ENCODE results near the gene KATNB1.

Gene KATNB1

DNA sequence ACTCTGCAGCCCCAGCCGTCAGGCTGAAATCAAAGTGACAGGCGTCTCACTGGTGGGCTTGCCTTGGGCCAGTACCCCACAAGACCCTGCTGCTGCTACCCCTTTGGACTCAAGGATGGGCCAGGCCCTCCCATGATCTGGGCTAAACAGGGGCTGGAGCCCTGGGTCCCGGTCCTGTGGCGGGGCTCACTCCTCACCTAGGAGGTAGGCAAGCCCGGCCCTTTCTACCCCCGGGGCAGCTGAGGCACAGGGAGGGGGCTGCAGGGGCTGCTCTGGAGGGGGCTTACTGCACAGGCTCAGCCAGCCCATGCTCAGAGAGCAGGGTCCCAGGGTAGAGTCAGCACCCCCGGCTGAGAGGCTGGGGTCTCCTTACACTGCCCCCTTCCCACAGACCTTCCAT lies 23.6 kb downstream of the KATNB1 start:
- DNase-seq, result no peak

DNA sequence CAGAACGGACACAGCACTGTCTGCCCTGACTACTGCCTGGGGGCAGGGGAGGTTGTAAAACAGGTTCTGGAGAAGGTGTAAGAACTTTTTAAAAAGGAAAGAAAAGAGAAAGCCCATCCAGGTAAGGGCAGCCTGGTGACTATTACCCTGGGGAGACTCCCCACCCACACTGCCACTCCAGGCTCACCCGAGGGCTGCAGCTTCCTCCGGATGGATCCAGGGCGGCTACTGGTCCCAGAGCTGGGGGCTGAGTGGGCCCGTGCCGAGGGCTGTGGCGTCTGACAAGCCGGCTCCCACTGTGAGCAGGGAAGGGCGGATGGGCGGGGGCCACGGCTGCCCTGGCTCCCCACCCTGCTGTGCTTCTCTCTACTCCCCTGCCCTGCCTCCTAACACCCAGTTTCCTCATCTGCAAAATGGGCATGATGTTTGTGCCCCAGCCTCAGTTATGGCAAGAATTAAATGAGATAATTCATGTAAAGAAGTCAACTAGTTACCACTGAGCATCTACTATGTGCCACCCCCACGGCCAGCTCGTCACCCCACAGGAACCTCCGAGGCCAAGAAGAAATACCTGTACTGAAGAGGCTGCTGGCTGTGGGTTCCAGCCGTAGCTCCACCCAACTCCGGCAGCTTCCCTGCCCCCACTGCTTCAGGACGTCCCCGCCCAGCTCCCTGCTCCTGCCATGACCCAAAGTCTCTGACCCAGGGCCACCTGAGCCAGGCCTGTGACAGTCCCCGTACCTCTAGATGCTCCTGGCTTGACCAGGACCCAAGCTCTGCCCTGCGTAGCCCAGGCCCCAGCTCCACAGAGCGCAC lies 24.2 kb downstream of the KATNB1 start:
- DNase-seq, result no peak

DNA sequence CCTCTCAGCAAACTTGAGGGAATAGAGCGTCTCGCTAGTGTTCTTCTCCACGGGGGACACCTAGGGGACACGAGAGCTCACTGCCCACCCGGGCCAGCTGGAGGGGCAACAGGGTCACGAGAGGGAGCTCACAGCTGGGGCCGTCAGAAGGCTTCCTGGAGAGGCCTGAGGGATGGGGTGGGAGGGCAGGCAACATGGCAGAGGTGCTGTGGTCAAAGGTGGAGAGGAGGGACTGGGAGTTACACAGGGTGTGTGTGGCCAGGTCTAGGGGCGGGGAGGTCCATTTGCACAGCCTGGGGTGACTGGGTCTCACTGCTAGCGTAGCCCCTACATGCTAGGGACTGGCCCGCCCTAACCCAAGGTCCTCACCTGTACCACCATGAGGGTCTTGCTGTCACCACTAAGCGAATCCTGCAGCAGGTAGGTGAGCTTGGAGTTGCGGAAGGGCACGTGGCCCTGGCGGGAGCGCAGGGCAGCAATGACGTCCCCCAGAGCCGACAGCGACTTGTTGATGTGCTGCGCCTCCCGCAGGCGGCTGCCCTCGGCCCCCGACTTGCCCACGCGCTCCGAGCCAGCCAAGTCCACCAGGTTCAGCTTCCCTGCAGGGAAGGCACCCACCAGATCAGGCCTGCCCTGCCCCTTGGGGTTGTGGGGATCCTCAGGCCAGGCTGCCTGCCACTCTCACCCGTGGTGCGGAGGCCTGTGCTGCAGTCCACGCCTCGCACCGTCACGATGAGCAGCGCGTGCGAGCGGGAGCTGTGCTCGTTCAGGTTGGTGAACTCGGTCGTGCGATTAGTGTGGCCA lies 25.0 kb downstream of the KATNB1 start:
- DNase-seq, result no peak

DNA sequence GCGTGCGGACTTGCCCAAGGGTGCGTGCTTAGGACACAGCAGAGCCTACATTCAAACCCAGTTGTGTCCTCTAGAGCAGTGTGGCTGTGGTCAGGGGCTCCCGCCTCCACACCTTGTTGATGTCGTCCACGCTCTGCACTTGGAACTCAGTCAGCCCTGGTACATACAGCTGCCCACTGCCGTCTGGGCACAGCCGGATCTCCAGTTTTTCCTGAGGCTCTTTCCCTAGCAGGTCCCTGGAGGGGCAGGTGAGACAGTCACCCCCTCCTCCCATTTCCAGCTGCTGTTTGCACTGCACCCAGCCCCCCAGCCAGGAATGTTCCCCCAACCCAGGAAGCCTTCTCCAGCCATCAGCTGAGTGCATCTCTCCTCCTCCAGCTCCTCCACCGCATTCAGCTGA lies 25.7 kb downstream of the KATNB1 start:
- no peak for DNase-seq

DNA sequence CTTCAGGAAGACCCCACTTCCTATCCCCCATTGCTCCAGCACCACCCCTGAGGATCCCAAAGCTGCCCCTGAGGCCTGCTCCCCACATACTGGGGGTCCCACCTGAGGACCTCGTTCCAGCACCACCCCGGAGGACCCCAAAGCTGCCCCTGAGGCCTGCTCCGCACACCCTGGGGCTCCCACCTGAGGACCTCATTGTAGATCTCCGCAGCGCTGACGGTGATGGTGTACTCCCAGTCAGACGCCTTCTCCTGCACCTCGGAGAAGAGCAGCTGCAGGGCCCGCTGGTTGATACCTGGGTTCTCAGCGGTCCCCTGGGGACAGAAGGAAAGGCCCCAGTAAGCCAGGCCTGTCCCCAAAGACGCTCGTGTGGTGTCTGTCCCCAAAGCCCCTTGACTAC lies 26.4 kb downstream of the KATNB1 start:
- DNase-seq, result no peak

DNA sequence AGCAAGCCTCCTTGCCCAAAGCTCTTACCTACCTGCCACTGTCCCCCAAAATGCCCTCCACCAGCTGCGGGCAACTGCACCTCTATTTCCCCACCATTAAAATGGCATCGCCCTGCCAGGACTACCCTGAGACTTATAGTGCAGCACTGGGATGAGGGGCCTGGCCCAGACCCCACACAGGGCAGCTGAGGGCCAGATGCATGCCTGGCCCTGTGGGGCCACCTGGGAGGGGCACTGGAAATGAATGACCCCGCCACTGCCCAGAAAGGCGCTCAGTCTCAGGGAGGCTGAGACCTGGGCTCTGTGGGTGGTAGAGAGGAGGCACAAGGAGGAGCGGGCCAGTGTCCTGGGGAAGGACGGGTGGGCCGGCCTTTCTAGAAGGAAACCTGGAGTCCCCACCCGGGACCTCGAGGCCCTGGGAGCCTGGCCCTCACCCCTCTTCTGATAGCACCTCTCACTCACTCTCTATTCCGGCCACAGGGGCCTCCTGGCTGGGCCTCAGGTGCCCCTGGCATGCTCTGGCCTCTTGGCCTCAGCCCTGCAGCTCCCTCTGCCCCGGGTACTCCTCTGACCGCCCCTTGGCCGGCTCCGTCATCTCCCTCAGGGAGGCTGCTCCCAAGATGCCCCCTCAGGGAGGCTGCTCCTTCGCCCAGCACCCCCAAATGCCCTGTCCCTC lies 26.9 kb downstream of the KATNB1 start:
- DNase-seq, result no peak

DNA sequence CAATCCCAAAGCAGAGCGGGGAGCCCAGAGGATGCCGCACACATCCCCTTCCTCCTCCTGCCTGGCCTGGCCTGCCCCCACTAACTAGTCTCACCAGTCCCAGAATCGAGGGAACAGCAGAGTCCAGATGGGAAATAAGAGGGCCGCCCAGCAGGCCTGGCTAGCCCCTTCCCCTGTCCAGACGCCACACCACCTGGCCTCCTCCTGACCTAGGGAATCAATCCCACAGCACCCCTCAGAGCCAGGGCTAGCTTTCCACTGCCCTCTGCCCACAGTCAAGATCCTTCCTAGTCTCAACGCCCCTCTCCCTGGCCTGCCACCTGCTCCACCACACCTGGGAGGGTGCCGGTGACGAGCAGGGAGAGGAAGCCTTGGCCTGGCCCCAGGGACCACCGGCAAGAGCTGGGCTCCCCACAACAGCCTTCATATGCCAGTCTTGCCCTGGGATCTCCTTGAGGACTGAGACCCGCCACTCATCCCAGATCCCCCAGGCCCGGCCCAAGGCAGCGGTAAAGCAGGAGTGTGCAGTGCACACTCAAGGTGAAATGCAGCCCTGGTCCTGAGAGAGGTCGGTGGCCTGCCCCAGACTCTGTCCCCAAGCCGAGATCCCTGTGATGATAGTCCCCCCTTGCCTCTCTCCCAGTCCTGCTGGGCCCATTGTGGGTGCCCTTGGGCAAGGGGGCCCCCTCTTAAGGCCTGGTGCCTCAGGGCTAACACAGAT lies 27.9 kb downstream of the KATNB1 start:
- DNase-seq, result no peak

DNA sequence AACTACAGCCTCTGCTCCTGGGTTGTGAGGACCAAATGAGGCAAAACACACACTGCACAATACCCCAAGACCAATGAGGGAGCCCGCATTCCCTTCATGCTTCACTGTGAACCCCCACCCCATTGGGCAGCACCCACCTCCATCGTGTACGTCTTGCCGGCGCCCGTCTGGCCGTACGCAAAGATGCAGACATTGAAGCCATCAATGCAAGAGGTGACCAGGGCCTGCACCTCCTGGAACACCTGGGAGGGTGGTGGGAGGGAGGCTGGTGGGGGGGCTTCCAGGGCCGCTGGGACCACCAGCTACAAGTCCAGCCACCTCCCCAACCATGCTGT lies 28.4 kb downstream of the KATNB1 start:
- DNase-seq, result no peak

DNA sequence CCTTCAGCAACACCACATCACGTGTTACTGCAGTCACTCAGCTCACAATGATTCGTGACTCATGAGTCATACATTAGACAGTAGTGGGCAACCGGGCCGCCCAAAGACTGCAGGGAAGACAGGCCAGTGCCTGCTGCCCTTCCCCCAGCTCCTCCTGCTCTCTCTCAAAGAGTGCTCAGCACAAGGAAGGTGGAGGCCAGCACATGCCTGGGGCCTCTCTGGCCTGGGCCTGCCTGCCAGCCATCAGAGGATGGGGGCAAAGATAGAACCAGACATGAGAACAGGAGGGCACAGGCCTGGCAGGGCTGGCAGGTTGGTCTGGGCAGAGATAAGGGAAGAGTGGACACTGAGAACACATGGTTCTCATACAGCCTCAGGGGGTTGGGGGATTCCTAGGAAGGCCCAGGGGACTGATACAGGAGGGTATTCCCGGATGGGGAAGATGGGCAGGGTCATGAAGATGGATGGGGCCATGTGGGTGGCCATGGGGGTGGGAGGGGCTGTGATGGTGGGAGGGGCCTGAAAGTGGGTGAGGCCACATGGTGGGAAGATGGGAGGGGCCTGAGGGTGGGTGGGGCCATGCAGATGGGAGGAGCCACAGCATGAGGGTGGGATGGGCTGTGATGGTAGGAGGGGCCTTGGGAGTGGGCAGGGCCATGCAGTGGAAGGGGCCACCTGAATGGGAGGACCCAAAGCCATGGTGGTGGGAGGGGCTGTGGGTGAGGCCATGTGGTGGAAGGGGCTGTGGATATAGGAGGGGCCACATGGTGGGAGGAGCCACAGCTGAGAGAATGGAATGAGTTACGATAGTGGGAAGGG lies 29.0 kb downstream of the KATNB1 start:
- peak; percentile 49 for DNase-seq

DNA sequence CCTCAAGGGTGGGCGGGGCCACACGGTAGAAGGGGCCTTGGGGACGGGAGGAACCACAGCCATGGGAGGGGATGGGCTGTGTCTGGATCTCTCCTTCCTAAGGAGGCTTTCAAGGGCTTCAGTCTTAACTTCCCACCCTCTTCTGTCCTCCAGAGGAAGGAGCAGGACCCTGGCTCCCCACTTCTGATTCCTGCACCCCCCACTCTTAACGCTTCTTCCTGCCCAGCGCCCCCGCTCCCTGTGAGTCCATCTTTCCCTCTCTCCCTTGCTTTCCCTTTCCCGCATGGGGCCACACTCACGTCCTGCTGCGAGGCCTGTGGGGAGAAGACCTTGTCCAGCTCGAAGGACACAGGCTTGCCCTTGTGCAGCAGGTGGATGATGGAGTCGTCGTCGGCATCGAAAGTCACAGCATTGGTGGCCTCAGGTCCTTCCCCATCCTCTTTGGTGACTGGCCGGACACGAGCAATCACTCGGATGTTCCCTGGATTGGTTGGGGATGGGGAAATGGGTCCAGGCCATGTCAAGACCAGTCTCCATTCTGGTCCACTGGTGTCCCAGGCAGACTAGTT lies 29.7 kb downstream of the KATNB1 start:
- no peak for DNase-seq

DNA sequence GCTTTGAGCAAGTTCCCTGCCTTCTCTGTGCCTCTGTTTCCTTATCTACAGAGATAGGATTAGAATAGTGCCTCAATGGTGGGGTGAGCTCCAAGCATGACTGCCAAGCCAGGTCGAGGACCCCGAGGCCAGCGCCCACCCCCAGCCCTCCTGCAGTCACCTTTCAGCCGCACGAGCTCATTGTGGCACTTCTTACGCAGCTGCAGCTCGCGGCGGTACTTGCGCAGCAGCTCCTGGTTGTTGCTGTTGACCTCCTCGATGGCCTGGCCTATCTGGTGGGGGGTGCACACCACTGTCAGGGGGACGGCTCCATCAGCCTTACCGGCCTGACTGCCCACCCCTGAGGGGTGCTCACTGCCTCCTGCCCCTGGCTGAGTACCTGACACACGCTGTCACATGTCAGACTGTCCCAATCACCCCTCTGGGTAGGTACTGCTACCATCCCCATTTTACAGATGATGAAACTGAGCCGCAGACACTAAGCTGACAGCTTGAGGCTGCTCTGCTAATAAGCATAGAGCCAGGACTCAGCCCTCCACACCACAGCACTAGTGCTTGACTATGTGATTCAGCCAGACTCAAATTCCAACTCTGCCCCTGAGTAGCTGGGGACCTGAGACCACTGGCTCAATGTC lies 31.3 kb downstream of the KATNB1 start:
- no peak for DNase-seq

DNA sequence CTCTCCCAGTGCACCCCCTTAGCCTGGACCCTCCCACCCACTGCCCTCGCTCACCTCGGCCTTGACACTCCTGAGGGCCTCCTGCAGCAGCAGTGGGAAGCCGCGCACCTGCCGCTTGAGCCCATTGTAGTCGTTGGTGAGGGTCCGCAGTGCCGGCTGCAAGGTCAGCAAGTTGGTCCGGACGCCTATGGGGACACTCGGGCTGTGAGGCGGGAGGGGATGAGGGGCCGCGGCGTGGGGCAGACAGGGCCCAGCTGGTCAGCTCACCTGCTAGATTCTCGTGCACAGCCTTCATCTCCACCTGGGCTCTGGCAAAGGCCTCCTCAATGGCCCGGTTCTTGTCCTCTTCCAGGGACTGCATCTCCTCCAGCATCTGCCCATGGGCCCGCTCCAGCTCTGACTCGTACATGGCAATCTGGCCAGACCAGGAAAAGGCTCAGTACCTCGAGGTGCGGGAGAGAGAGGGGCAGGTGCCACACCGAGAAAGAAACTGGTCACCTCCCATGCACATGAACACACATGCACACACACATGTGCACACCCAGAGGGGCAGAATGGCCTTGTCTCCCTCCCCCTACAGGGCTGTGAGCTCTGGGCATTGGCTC lies 34.1 kb downstream of the KATNB1 start:
- no peak for DNase-seq

DNA sequence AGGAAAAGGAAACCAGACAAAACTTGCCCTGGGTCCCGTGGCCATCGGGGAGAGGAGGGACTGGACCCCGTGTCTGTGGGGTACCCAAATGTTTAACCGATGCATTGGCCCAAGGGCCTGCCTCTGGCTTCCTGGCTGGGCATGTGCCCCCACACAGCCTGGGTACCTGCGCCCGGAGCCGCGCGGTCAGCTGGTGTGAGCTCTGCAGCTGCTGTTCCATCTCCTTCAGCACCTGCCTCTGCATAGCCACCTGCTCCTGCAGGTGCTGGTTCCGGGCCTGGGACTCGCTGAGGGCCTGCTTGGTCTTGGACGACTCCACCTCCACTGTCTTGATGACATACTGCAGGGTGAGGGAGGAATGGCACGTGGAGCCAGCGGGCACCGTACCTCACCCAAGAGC lies 34.8 kb downstream of the KATNB1 start:
- DNase-seq, result no peak

DNA sequence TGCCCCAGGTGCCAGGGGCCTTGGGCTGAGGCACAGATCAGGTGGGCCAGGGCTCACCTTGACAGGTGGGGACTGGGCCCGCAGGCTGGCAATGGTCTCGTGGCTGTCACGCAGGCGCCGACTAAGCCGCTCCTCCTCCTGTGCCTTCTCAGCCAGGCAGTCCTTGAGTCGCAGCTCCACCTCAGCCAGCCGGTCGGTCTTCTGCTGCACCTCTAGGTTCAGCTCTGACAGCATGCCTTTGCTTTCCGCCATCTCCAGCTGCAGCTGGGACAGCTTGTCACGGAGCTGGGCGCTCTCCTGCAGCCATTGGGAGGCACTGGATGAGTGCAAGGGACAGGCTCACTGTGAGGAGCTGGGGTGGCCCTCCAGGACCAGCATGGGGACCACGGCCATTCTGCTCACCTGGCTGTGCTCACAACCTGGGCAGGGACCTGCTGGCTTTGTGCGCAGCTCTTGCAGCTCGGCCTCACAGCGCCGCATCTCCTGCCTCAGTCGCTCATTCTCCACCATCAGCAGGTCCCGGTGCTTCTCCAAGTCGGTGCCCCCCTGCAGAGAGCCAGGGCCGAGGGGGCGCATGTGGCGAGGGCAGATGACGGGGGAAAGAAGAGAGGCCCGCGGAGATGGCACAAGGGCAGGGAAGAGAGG lies 35.7 kb downstream of the KATNB1 start:
- DNase-seq, result no peak

DNA sequence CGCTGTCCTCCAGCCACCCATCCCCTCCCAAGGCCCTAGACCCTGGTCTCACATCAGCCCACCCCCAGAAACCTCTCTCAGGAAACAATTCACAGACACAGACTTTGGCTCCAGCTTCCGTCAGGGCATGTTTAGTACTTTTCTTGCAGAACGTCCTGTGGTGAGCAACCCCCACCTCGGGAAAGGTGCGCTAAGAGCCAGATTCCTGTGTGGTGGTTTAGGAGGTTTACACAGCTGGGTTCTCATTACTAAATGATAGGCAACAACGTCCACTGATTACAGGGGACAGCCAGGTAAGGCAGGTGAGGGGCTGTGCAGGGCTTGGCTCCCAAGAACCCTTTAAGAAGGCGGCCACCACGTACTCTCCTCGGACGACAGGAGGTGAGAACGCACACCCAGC lies 37.4 kb downstream of the KATNB1 start:
- DNase-seq, result no peak

DNA sequence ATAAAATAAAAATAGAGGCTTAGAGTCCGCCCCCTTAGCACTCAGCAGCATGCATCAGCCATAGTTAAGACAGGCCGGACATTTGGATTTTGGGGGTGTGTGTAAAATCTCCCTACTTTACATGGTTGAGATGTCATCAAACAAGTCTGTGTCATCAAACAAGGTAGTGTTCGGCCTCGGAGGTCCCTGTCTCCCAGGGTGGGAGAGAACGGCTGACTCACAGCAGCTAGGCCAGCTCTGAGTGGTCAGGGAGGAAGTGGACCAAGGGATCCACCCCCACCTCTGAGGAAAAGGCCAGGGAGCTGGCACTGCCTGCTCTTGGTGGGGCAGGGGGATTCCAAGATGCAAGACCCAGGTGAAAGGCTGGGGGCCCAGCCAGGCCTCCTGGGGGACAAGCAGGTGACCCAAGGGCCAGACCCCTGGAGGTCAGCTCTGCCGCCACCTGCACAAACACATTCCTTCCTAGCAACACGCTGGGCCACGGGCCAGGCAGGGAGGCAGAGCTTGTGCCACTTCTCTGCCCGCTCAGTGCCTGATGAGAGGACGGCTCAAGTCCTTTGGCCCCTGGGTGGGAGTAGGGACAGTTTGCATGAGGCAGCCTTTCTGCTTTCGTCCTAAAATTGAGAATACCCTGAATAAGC lies 38.2 kb downstream of the KATNB1 start:
- DNase-seq, result no peak

DNA sequence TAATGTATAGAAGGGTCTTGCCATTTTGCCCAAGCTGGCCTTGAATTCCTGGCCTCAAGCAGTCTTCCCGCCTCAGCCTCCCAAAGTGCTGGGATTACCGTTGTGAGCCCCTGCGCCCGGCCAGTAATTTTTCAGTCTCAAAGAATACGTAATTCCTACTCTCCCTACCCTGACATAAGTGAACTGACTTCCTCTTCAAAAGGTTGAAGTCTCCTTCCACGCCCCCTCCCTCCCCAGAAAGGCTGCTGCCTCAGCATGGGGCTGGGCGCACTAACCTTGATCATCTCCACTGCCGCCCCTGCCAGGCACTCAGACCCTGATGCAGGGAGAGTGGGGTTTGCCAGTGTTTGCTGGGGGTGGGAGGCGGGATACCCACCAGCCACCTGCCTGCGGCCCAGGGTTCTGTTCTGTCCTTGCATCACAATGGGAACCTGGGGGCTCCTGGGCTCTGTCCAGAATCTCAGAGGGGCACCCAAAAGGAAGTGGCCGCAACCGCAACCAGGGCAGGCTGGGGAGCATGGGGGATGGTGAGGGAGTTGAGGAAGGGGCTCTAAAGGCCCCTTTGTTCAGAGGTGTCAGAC lies 39.2 kb downstream of the KATNB1 start:
- no peak for DNase-seq

DNA sequence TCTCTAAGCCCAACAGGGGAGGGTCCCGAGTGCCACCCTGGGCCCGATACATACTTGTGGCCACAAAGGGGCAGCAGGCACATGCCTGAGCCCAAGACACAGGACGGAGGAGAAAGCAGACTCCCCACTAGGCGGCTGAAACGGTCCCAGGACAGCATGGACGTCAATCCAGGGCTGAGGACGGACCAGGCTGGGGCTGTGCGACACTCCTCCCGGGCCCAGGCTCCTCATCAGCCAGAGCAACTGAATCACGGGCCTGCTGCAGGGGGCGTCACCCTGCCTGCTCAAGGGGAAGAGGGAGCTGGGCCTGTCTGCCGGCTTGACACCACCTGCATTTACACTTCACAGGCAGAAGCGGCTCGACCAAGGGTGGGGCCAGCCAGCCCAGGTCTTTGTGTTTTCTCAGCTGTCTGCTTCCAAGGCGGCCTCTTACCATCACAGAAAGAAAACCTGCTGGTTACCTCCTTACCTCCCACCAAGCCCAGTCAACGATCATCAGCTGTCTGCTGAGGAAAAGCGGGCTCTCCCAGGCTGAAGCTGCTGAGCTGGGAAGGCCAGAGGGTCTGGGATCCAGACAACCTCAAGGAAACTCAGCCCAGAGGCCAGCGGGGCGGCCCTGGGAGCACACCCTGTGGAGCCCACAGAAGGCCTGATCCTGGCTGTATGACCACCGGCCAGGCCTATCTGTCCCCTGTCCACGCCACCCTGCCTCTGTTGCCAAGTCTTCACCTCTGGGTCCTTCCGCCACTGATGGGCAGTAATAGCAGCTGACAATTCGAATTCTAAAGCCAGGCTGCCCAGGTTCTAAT lies 40.3 kb downstream of the KATNB1 start:
- DNase-seq, result no peak

DNA sequence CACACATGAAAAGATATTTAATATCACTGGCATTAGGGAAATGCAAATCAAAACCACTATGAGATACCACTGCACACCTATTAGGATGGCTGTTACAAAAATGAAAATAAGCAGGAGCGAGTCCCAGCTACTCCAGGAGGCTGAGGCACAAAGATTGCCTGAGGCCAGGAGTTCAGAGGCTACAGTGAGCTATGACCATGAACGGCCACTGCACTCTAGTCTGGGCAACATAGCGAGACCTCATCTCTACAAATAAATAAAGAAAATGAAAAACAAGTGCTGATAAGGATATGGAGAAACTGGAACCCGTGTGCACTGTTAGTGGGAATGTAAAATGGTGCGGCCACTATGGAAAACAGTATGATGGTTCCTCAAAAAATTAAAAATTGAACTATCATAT lies 43.1 kb downstream of the KATNB1 start:
- DNase-seq, result no peak

All from amniotic stem cell (primary cell).